ENCODE results near the gene PEX5L. TPM values are rescaled to one million over a fixed set of nuclear protein-coding genes. Genes with fewer than 3 reads are reported as not detected.

The PEX5L gene
- total RNA-seq, 3 donors from 2014 or later, result 0.12 to 0.78 (median 0.25) TPM

DNA sequence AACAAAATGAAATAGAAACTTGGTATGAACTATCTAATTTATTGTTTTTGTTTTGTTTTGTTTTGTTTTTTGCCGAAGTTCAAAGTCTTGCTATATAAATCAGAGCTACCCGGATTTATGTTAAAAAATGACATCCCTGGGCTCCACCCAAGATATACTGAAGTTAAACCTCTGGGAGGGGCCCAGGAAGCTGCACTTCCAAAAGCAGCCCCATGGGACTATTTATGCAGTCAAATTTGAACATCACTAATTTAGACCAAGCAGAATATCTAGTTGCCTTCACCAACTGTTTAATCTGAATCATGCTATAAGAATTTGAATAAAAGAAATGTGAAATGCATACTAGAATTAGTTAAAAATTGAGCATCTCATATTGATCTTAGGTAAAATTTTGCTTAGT, 32.2 kb downstream of the PEX5L start:
- no peak for DNase-seq
- H3K9me3 ChIP-seq, result peaks cover 17% of the 10 kb centered on the region
- H3K4me1 ChIP-seq (ENCODE audit: low read depth), result no peaks in the 10 kb centered on the region
- H3K36me3 ChIP-seq (ENCODE audit: low read depth), result no peaks in the 10 kb centered on the region
- intact Hi-C loops (cut with DNase I, micrococcal nuclease), result no loop called here
- no peak for ATAC-seq
- no peak overlapping the region for H3K4me3 ChIP-seq
- TF ChIP-seq, protein P1, sequence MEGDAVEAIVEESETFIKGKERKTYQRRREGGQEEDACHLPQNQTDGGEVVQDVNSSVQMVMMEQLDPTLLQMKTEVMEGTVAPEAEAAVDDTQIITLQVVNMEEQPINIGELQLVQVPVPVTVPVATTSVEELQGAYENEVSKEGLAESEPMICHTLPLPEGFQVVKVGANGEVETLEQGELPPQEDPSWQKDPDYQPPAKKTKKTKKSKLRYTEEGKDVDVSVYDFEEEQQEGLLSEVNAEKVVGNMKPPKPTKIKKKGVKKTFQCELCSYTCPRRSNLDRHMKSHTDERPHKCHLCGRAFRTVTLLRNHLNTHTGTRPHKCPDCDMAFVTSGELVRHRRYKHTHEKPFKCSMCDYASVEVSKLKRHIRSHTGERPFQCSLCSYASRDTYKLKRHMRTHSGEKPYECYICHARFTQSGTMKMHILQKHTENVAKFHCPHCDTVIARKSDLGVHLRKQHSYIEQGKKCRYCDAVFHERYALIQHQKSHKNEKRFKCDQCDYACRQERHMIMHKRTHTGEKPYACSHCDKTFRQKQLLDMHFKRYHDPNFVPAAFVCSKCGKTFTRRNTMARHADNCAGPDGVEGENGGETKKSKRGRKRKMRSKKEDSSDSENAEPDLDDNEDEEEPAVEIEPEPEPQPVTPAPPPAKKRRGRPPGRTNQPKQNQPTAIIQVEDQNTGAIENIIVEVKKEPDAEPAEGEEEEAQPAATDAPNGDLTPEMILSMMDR (IDR thresholded peaks at IDR 0.05), result no peak

DNA sequence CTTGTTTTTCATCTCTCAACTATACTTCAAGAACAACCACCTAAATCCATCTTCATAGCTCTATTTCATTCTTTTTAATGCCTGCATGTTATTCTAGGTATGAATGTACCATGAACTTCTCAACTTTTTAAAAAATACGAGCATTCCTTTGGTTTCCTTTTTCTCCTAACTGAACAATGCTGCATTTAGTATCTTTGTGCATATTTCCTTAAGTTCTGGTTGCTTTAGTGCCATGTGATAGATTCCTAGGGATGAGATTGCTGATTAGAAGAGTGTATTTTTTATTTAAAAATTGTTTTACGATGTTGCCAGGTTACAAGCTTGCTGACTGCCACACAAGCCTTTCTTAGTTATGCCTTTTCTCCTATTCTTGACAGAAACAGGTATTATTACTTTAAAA, 34.7 kb downstream of the PEX5L start:
- H3K9me3 ChIP-seq, result peaks cover 3% of the 10 kb centered on the region
- H3K36me3 ChIP-seq (ENCODE audit: low read depth), result no peaks in the 10 kb centered on the region
- no peaks in the 10 kb centered on the region for H3K4me1 ChIP-seq (ENCODE audit: low read depth)
- TF ChIP-seq, protein P1 (IDR thresholded peaks at IDR 0.05), result no peak
- DNase-seq (no peak), ATAC-seq (no peak)
- intact Hi-C loops (cut with DNase I, micrococcal nuclease), result no loop called here
- no peak overlapping the region for H3K4me3 ChIP-seq

DNA sequence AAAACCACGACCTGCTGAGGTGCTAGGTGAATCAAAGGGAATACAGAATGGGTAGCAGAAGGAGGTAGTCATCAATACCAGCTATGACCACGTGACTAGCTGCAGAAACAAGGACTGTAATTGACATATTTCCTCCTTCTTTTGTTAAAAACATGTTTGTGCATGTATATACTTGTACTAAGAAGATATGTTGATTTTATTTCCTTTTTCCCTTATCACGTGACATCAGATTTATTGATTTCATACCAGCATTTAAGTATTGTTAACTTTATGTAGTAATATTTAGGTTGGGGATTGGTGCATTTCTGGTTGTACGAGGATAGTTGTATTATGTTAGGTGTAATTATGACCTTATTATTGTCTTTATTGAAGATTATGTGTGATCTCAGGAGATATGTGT, 36.2 kb downstream of the PEX5L start:
- Histone ChIP-seq H3K36me3 (ENCODE audit: low read depth) (no peaks in the 10 kb centered on the region), H3K9me3 (no peaks in the 10 kb centered on the region), H3K4me3 (no peak overlapping the region), H3K4me1 (ENCODE audit: low read depth) (no peaks in the 10 kb centered on the region)
- DNase-seq, result no peak
- no peak for ATAC-seq
- intact Hi-C loops (cut with DNase I, micrococcal nuclease), result no loop called here
- TF ChIP-seq, protein P1 (IDR thresholded peaks at IDR 0.05), result no peak

DNA sequence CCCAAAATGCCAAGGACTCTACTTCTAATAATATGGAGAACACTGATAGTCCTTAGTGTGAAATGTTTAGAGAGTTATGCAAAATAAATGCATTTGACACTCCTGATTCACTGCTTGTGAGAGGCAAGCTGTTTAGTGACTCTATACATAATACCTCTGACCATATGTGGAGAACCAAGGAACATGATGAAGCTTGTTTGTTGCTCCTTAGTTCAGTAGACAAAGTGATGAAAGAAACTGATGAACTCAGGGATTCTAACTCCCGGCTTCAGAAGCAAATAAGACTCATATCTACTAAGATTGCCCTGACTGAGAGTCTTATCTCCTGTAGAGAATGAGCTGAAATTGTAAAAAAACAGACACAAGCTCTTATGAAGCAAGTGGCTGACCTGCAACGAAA, 41.3 kb downstream of the PEX5L start:
- Histone ChIP-seq H3K36me3 (ENCODE audit: low read depth) (no peaks in the 10 kb centered on the region), H3K9me3 (no peaks in the 10 kb centered on the region), H3K4me1 (ENCODE audit: low read depth) (no peaks in the 10 kb centered on the region), H3K4me3 (no peak overlapping the region)
- no peak for ATAC-seq
- intact Hi-C loops (cut with DNase I, micrococcal nuclease), result no loop called here
- no peak for DNase-seq
- TF ChIP-seq, protein P1 (IDR thresholded peaks at IDR 0.05), result no peak

DNA sequence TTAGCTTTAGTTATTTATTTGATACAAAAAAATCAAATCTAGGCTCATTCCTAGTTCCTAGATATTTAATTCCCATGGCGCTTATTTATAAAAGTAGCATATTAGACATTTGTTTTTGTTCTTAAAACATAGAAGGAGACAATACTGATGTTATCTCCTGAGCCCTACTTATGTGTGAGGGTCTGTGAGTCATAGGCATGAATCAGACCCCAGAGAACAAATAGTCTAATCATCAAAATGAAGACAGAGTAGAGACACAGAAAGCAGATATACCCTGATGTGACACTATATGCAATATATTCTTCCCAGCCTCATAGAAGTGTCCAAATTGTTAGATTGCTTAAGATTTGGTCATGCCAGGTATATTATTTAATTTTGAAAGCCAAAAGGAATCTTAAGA, 44.9 kb downstream of the PEX5L start:
- ATAC-seq (no peak), DNase-seq (no peak)
- TF ChIP-seq, protein P1 (IDR thresholded peaks at IDR 0.05), result no peak
- H3K4me1 ChIP-seq (ENCODE audit: low read depth), result no peaks in the 10 kb centered on the region
- H3K4me3 ChIP-seq, result no peak overlapping the region
- H3K36me3 ChIP-seq (ENCODE audit: low read depth), result no peaks in the 10 kb centered on the region
- no peaks in the 10 kb centered on the region for H3K9me3 ChIP-seq
- intact Hi-C loops (cut with DNase I, micrococcal nuclease), result no loop called here

DNA sequence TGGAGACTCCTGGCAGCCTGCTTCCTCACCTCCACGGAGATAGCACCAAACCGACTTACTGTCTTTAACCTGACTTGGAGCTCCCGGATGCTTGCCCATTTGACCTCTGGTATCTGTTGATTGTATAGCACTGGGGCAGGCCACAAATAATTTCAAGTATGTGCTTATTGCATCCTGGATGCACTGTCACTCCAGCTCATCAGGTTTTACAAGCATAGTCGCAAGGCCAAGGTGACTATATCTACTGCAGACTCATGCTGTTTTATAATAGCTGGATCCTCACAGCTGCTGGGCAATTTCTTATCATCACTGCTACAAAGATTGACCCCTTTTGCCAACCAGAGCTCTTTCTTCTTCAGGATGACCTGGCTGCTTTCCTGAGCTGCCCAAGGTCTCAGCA, 45.6 kb downstream of the PEX5L start:
- Histone ChIP-seq H3K4me3 (no peak overlapping the region), H3K4me1 (ENCODE audit: low read depth) (no peaks in the 10 kb centered on the region), H3K9me3 (no peaks in the 10 kb centered on the region), H3K36me3 (ENCODE audit: low read depth) (no peaks in the 10 kb centered on the region)
- TF ChIP-seq, protein P1 (IDR thresholded peaks at IDR 0.05), result no peak
- no peak for ATAC-seq
- intact Hi-C loops (cut with DNase I, micrococcal nuclease), result no loop called here
- no peak for DNase-seq

Measured in mucosa of descending colon (tissue), 3 donors.